GM19099 (cell line): ENCODE data around the gene TMEM198.

Source experiments
- POLR2A ChIP-seq: IDR thresholded peaks from 3 replicates; pipeline ENCODE4 v1.6.1; 2011; ENCODE audit warnings: low read depth; ENCODE audit not compliant: insufficient read length; ENCODE audit errors: extremely low read depth

TMEM198 gene

GRCh38 chr2:219570924-219571310 is 27.1 kb downstream of the TMEM198 start:
- TF ChIP-seq POLR2A, result no peak

GRCh38 chr2:219571311-219572236 is 27.7 kb downstream of the TMEM198 start, which contains the start of gene OBSL1:
Gene OBSL1, minus strand, starts transcription at chr2:219571539. Its CDS starts 307 bp downstream, at chr2:219571232.
- no peak for TF ChIP-seq POLR2A

- TF ChIP-seq POLR2A, result no peak
Observed at GRCh38 chr2:219572237-219573001, 28.6 kb downstream of the TMEM198 start, which contains the start of gene INHA. Gene INHA, plus strand, starts transcription at chr2:219572310. Its CDS starts 65 bp downstream, at chr2:219572375.

GRCh38 chr2:219573166-219573565 is 29.3 kb downstream of the TMEM198 start:
- TF ChIP-seq POLR2A, result no peak

- no peak for TF ChIP-seq POLR2A
Observed at GRCh38 chr2:219574484-219575311, 30.9 kb downstream of the TMEM198 start.

- no peak for TF ChIP-seq POLR2A
Observed at GRCh38 chr2:219575566-219576504, 32.0 kb downstream of the TMEM198 start.

GRCh38 chr2:219576505-219577388 is 32.9 kb downstream of the TMEM198 start:
- no peak for TF ChIP-seq POLR2A

- TF ChIP-seq POLR2A, result no peak
Observed at GRCh38 chr2:219578811-219579613, 35.2 kb downstream of the TMEM198 start.

- no peak for TF ChIP-seq POLR2A
Observed at GRCh38 chr2:219581346-219581745, 37.5 kb downstream of the TMEM198 start.

- TF ChIP-seq POLR2A, result no peak
Observed at GRCh38 chr2:219591091-219591490, 47.3 kb downstream of the TMEM198 start.

GRCh38 chr2:219592736-219593135 is 48.9 kb downstream of the TMEM198 start:
- TF ChIP-seq POLR2A, result no peak

- TF ChIP-seq POLR2A, result no peak
Observed at GRCh38 chr2:219593154-219593553, 49.3 kb downstream of the TMEM198 start.
